Measurements from ENCODE around the gene CNN2. TPM values are rescaled to one million over a fixed set of nuclear protein-coding genes. Genes with fewer than 3 reads are reported as not detected.

CNN2 gene
- total and polyA plus RNA-seq, 2 donors (not counting 1 experiment from before 2014, with no cell fraction given), result 198 to 301 TPM

DNA sequence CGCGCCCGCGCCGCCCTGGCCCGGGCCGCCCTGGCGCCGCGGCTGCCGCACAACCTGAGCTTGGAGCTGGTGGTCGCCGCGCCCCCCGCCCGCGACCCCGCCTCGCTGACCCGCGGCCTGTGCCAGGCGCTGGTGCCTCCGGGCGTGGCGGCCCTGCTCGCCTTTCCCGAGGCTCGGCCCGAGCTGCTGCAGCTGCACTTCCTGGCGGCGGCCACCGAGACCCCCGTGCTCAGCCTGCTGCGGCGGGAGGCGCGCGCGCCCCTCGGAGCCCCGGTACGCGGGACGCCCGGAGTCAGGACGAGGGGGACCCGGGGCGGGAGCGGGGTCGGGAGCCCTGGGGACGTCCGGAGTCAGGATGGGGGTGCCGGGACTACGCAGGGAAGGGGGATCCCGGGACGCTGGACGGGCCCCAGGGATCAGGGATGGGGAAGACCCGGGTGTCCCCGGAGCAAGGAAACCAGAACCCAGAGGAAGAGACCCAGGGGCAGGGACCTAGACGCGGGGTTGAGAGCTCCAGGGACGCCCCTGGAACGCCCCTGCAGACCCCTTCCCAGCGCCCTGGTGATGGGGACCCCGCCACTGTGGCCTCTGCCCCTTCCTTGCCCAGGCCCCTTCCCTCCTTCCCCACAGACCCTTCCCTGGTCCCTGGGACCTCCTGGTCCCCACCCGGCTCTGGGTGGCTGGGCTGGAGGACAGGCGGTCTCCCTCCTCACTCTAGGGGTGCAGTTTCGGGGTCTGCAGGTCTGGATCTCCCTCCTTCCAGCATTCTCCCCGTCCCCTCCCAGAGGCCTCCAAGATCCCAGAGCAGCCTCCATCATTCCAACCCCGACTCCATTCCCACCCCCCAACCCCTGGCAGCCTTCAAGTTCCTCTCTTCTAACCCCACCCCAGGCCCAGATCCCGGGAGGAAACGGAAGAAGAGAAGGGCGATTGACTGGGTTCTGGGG, 25.5 kb upstream of the CNN2 start:
- ChIA-PET POLR2A (interaction anchor here (1.3 kb wide), 1 partner anchor 103 kb away, joined by 3 read pairs; the partner anchor contains the start of gene GPX4), CTCF (interaction anchor here (0.6 to 1.2 kb wide), 7 partner anchors 13 to 104 kb away, joined by 3 read pairs; partner anchors contain the start of gene ABCA7)
- H3K27ac Mint-ChIP-seq, result no peak overlapping the region
- peaks cover 0 to 6% (median 0%) of the 10 kb centered on the region in 3 donors for H3K9me3 ChIP-seq (ENCODE audit: control extremely low read depth in 1 of 3, control insufficient read depth in 2 of 3, insufficient read depth in 1 of 3, low read length in 2 of 3)
- peak; percentile 37 for TF ChIP-seq EZH2 (IDR thresholded peaks at IDR 0.05; ENCODE audit: borderline replicate concordance, insufficient read depth, low read depth, low read length, poor library complexity, severe bottlenecking)
- TF ChIP-seq, protein P1, sequence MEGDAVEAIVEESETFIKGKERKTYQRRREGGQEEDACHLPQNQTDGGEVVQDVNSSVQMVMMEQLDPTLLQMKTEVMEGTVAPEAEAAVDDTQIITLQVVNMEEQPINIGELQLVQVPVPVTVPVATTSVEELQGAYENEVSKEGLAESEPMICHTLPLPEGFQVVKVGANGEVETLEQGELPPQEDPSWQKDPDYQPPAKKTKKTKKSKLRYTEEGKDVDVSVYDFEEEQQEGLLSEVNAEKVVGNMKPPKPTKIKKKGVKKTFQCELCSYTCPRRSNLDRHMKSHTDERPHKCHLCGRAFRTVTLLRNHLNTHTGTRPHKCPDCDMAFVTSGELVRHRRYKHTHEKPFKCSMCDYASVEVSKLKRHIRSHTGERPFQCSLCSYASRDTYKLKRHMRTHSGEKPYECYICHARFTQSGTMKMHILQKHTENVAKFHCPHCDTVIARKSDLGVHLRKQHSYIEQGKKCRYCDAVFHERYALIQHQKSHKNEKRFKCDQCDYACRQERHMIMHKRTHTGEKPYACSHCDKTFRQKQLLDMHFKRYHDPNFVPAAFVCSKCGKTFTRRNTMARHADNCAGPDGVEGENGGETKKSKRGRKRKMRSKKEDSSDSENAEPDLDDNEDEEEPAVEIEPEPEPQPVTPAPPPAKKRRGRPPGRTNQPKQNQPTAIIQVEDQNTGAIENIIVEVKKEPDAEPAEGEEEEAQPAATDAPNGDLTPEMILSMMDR (IDR thresholded peaks at IDR 0.05), result no peak
- peaks cover 16% of the 10 kb centered on the region for H3K4me1 Mint-ChIP-seq
- H3K4me3 Mint-ChIP-seq, result peak overlapping the region; percentile 59
- no peak overlapping the region for H3K27ac ChIP-seq (ENCODE audit: low read length in 2 of 2)
- WGBS (ENCODE audit: insufficient coverage), result 3% methylated on average over 72 of the region's 73 CpGs
- intact Hi-C loops (cut with micrococcal nuclease), result loop anchor here (1.0 kb wide), 2 partner anchors 17 to 80 kb away; partner anchors contain the start of gene WDR18
- peak overlapping the region; percentile 72 for H3K4me2 ChIP-seq (replicated peaks; ENCODE audit: low read depth, low read length, poor library complexity, severe bottlenecking)
- no peak overlapping the region for H2AFZ ChIP-seq (ENCODE audit: insufficient read depth, low read depth, low read length, poor library complexity, severe bottlenecking)
- H3K27me3 ChIP-seq (replicated peaks in 1 of 4; ENCODE audit: control extremely low read depth in 1 of 4, control insufficient read depth in 3 of 4, insufficient read depth in 4 of 4, low read length in 3 of 4), result peaks cover 0 to 64% (median 32%) of the 10 kb centered on the region in 4 experiments
- H4K20me1 ChIP-seq (ENCODE audit: control insufficient read depth, insufficient read depth, low read length, poor library complexity, severe bottlenecking), result peaks cover 14% of the 10 kb centered on the region
- H3K9me3 Mint-ChIP-seq (ENCODE audit: insufficient read depth), result no peaks in the 10 kb centered on the region
- no peak for DNase-seq
- H3K27me3 Mint-ChIP-seq, result peaks cover 27% of the 10 kb centered on the region
- ATAC-seq (ENCODE audit: low read depth), result no peak
- H3K4me1 ChIP-seq (ENCODE audit: control insufficient read depth in 2 of 2, insufficient read depth in 2 of 2, low read length in 2 of 2), result peaks cover 21 to 22% of the 10 kb centered on the region in 2 donors
- no peak overlapping the region for H3K4me3 ChIP-seq (ENCODE audit: control extremely low read depth in 1 of 5, extremely low read depth in 1 of 5, insufficient read depth in 1 of 5, low read depth in 2 of 5, low read length in 4 of 5)
- no peaks in the 10 kb centered on the region for H3K36me3 ChIP-seq (replicated peaks in 1 of 2; ENCODE audit: control extremely low read depth in 1 of 2, control insufficient read depth in 1 of 2, extremely low read depth in 1 of 2, insufficient read depth in 2 of 2, low read length in 1 of 2)
- no peak overlapping the region for H3K9ac ChIP-seq (ENCODE audit: low read length)
- H3K79me2 ChIP-seq (ENCODE audit: control insufficient read depth, insufficient read depth, low read length), result no peaks in the 10 kb centered on the region

All from B cell (primary cell).